K562 (cell line): Measurements from ENCODE around the gene GREB1. TPM values are rescaled to one million over a fixed set of nuclear protein-coding genes. Genes with fewer than 3 reads are reported as not detected.

Experiments used
- RNF2 ChIP-seq: sonication (generic); IDR thresholded peaks from 2 replicates; pipeline ENCODE4 v1.6.1; 2016
- TAF9B ChIP-seq: fragments of 450-650 bp; IDR thresholded peaks from 2 replicates; pipeline ENCODE4 v1.6.1; 2018; ENCODE audit warnings: mild to moderate bottlenecking; ENCODE audit not compliant: partially characterized antibody
- polyA plus RNA-seq, 8 experiments: library from polyadenylated mRNA; depleted of rRNA in 4 of 8; stranded (reverse) in 5 of 8; unstranded in 3 of 8; fragments of >200 nt; fragmentation: Nextera tagmentation in 2 of 8; fragmentation: Illumina TruSeq in 1 of 8; extraction: Ambion mirVana in 2 of 8; extraction: Trizol in 1 of 8; gene quantifications; 2 replicates each; pipeline versions ENCODE4 v1.2.1 to v1.2.3, GENCODE V29; 2011 to 2014; ENCODE audit warnings: inconsistent platforms in 1 of 8, missing spikeins in 1 of 8
- total RNA-seq, 7 experiments: library from RNA; depleted of rRNA in 6 of 7; stranded (reverse); fragments of >200 nt in 6 of 7; fragmentation: Illumina TruSeq in 2 of 7; extraction: Trizol in 2 of 7; gene quantifications; 2 replicates each; pipeline versions ENCODE4 v1.2.1 to v1.2.3, GENCODE V29; 2011 to 2021; ENCODE audit warnings: low replicate concordance in 1 of 7
- TF ChIP-seq, protein P1 (sequence below), 2 experiments: fragments of 450-650 bp; formaldehyde crosslinking in 1 of 2; IDR thresholded peaks; 2 replicates each; pipeline versions ENCODE4 v1.4.0 to v1.6.1; 2014 to 2020; ENCODE audit warnings: mild to moderate bottlenecking in 2 of 2, borderline replicate concordance in 1 of 2, low read depth in 1 of 2
- TF ChIP-seq, protein P2 (sequence below): fragments of 250-450 bp; sonication (Bioruptor Pico); IDR thresholded peaks from 2 replicates; pipeline ENCODE4 v1.8.0; 2021; ENCODE audit warnings: moderate library complexity, mild to moderate bottlenecking, inconsistent platforms
- TF ChIP-seq, protein P3 (sequence below), 3 experiments: IDR thresholded peaks in 2 of 3; conservative IDR thresholded peaks in 1 of 3; 2 replicates each; pipeline ENCODE4 v1.5.1; 2011 to 2012; ENCODE audit warnings: low read length in 3 of 3, mild to moderate bottlenecking in 3 of 3, control low read depth in 2 of 3, improper control_type of control experiment in 1 of 3, inconsistent platforms in 1 of 3, low read depth in 1 of 3, mixed read lengths in 1 of 3, moderate library complexity in 1 of 3; ENCODE audit not compliant: insufficient read depth in 2 of 3

Gene GREB1
- total and polyA plus RNA-seq, 9 of the 15 experiments (the other 6 are each of a cell fraction or from before 2014, with no cell fraction given): 0.04 to 0.86 (median 0.10) TPM; not detected in 1

DNA sequence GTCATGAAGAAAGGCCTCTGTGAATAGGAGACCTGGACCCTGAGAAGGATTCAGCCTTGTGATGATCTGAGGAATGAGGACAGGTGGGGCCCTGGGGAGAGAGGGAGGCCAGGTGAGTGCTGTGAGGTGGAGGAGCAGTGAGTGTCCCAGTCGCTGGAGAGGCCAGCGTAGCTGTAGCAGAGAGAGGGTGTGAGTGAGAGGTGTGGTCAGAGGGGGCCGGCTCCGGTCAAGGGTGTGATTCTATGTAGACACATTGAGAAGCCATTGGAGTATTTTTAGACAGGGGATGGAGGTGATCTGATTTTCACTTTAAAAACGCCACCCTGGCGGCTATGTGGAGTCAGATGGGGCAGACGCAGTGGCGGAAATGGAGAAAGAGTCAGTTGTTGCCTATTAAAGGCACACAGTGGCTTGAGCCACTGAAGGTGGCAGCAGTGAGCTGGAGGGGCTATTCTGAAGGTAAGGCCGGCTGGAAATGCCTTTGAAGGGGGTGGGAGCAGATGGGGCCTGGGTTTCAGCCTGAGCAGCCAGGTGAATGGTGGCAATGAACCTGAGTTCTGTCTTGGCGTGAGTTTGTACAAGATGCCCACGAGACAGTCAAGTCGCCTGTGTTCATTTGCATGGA lies 55.6 kb downstream of the GREB1 start (continued):
- TF ChIP-seq, protein P1, sequence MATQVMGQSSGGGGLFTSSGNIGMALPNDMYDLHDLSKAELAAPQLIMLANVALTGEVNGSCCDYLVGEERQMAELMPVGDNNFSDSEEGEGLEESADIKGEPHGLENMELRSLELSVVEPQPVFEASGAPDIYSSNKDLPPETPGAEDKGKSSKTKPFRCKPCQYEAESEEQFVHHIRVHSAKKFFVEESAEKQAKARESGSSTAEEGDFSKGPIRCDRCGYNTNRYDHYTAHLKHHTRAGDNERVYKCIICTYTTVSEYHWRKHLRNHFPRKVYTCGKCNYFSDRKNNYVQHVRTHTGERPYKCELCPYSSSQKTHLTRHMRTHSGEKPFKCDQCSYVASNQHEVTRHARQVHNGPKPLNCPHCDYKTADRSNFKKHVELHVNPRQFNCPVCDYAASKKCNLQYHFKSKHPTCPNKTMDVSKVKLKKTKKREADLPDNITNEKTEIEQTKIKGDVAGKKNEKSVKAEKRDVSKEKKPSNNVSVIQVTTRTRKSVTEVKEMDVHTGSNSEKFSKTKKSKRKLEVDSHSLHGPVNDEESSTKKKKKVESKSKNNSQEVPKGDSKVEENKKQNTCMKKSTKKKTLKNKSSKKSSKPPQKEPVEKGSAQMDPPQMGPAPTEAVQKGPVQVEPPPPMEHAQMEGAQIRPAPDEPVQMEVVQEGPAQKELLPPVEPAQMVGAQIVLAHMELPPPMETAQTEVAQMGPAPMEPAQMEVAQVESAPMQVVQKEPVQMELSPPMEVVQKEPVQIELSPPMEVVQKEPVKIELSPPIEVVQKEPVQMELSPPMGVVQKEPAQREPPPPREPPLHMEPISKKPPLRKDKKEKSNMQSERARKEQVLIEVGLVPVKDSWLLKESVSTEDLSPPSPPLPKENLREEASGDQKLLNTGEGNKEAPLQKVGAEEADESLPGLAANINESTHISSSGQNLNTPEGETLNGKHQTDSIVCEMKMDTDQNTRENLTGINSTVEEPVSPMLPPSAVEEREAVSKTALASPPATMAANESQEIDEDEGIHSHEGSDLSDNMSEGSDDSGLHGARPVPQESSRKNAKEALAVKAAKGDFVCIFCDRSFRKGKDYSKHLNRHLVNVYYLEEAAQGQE (IDR thresholded peaks at IDR 0.05; ENCODE audit: borderline replicate concordance): peak; percentile 40; the same call in 1 of the 2 replicates
- TF ChIP-seq, protein P1 (CRISPR knock-in tag; IDR thresholded peaks at IDR 0.05; ENCODE audit: low read depth): no peak
- TF ChIP-seq, protein P2, sequence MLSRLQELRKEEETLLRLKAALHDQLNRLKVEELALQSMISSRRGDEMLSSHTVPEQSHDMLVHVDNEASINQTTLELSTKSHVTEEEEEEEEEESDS (CRISPR knock-in tag): no peak
- no peak for TF ChIP-seq TAF9B
- TF ChIP-seq, protein P3, sequence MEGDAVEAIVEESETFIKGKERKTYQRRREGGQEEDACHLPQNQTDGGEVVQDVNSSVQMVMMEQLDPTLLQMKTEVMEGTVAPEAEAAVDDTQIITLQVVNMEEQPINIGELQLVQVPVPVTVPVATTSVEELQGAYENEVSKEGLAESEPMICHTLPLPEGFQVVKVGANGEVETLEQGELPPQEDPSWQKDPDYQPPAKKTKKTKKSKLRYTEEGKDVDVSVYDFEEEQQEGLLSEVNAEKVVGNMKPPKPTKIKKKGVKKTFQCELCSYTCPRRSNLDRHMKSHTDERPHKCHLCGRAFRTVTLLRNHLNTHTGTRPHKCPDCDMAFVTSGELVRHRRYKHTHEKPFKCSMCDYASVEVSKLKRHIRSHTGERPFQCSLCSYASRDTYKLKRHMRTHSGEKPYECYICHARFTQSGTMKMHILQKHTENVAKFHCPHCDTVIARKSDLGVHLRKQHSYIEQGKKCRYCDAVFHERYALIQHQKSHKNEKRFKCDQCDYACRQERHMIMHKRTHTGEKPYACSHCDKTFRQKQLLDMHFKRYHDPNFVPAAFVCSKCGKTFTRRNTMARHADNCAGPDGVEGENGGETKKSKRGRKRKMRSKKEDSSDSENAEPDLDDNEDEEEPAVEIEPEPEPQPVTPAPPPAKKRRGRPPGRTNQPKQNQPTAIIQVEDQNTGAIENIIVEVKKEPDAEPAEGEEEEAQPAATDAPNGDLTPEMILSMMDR (IDR thresholded peaks at IDR 0.05 in 2 of 3, conservative IDR thresholded peaks at IDR 0.05 in 1 of 3; ENCODE audit: insufficient read depth in 2 of 3, low read depth in 1 of 3, low read length in 3 of 3): peak; percentile 50 to 60 (median 57); a peak in 4 of 6 replicates
- no peak for TF ChIP-seq RNF2
- TF ChIP-seq, all 486 proteins: peak for 3
